Globus pallidus (tissue), 1 donor: Measurements from ENCODE around the gene MAML3.
A peak's percentile ranks its signal among the peaks of the same experiment; 100 is the strongest.
"Not testable (repeated sequence)": the region's sequence is repeated elsewhere in the genome, so short reads cannot be mapped to it uniquely, and the experiment has no call there.

Experiments
- DNase-seq: peaks from one replicate; pipeline ENCODE4 v3.0.0-alpha.2; 2015; ENCODE audit warnings: low spot score

Gene MAML3

DNA sequence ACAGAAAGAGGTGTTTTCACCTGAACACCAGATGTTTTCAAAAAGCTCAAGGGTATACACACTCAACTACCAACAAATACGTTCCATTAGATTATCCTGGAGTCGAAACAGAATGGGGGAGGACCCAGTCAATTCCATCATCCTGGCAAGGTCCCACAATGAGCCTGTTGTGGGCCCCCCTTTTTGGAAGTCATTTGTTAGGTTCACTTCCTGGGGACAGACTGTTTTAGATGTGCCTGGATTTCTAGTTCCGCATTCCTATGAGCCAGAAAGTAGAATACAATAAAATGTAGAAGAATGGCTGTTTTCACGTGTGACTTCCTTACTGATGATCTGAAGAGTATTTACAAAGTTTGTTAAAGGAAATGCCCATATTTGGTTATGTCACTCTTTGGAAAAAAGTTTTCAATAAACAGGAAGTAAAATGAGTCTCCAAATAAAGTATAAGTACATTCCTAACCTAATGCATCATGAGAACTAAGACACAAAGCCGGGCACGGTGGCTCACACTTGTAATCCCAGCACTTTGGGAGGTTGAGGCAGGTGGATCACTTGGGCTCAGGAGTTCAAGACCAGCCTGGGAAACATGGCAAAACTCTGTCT, 192.5 kb downstream of the MAML3 start:
- no peak for DNase-seq

DNA sequence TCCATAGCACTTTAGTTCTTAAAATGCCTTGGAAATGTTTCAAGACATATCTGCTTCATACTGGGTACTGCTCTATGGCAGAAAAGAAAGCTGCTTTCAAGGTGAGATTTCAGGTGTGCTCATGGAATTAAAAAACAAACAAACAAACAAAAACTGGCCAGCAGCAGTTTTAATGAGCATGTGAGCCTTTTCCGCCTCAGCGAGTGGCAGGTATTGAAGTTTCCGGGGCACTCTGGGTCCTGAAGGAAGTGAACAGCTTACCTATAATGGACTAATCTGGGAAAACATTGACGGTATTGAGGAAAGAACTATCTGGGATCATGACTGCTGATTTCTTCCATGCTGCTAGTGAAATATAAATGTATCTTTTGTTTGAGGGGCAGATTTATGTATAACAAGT, 194.6 kb downstream of the MAML3 start:
- no peak for DNase-seq

GRCh38 chr4:139958739-139959098, 195.3 kb downstream of the MAML3 start:
- peak; percentile 81 for DNase-seq

DNA sequence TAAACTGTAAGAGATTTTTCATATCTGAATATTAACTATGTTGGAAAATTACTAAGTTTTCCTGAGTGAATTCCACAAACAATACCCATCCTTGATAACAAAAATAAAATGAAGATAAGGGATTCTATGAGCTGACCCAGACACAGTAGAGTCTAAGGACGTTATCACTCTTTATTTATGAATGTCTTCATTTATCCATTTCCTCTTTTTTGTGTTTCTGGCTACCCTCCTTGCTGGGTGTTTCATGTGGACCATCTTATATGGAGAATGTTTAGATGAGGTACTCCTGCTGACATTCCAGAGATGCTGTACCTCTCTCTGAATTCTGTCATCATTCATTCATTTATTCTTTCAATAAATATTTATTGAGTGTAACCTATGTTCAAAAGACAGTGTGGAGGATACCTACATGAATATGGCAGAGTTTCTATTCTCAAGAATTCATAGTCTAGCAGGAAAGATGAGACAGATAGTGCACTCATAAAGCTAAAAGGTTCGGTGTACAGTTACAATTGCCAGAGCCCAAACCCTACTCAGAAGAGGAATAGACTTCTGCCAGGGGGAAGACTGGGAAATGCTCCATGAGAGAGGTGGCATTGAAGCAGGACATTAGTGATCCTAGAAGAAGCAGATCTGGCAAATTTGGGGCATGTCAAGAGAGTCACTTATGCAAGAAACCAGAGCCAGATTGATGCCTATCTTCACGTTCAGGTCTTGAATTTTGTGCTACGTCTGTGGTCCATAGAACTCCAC, 195.8 kb downstream of the MAML3 start:
- DNase-seq = no peak

DNA sequence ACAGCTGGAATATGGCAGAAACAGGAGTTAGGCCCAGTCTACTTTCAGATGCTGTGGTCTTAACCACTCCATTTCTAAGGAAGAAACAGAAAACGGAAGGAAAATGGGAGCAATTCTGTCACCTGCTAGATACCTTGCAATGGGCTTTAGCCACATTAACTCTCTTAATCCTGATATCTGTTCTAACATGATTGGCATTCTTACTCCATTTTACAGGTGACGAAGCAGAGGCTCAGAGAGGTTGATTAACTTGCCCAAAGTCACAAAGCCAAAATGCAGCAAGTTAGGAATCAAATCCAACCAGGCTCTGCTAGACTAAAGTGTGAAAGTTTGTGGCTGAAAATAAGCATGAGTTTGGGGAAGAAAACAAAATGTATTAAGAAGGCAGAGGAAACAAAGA, 196.9 kb downstream of the MAML3 start:
- DNase-seq = no peak

DNA sequence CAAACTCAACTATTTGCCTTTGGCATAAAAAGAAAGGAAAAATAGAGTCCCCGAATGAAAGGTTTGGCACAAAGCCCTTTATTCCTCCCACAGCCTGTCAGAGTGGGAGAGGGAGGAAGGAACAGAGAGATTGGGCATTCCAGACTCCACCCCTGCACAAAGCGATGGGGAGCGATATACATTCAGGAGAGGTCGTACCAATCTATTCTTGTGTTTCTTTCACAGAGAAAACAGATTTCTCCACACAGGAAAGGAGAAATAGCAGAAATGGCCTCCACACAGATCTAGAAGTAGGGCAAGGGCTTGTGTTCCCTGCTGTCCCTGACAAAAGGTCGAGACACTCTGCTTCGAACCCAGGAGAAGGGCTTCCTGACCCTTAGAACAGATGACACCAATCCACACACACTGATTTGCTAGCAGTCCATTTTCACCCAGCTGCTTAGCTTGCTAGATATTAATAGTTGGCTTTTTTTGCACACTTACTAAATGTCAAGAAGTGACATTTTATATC, 197.4 kb downstream of the MAML3 start:
- DNase-seq = no peak

DNA sequence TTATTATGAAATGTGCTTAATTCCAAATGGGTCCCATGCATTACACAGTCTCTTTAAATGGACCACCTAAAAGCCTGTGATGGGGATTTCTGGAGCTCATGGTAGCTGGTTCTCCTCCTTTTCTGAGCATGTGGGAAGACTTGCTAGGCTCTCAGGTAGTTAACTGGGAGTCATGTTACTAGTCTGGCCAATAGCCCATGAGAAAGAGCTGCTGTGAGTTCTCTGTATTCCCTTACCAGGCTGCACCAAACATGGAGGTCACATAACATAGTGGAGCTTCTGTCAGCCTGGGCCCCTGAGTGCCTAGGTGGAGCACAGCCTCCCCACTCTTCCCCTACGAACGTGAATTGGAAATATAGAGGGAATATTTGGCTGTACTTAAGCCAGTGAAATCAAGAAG, 198.4 kb downstream of the MAML3 start:
- DNase-seq = no peak

- no peak for DNase-seq
Measured at GRCh38 chr4:139954512-139954911, 199.5 kb downstream of the MAML3 start.

DNA sequence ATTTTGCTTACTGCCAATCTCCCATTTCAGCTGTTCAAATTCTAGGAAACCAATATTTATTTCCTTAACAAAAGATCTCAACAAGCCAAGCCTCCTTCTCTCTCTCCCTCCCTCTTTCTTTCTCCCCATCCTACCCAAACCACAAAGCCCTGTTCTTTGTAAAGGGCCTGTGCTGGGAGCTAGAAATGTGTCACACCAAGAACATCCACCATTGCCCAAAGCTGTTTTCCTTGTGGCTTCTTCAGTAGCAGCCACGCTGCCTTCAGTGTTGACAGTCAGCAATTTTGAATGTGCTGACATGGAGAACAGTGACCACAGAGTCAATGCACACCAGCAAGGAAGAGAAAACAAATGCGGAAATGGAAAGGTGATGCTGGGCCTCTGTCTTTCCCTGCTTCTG, 203.0 kb downstream of the MAML3 start:
- DNase-seq = no peak

GRCh38 chr4:139950568-139950967, 203.4 kb downstream of the MAML3 start:
- DNase-seq = no peak

GRCh38 chr4:139944916-139945315, 209.1 kb downstream of the MAML3 start:
- not testable (repeated sequence) for DNase-seq

GRCh38 chr4:139943277-139943676, 210.7 kb downstream of the MAML3 start:
- no peak for DNase-seq

- no peak for DNase-seq
Measured at GRCh38 chr4:139942241-139942640, 211.7 kb downstream of the MAML3 start.

DNA sequence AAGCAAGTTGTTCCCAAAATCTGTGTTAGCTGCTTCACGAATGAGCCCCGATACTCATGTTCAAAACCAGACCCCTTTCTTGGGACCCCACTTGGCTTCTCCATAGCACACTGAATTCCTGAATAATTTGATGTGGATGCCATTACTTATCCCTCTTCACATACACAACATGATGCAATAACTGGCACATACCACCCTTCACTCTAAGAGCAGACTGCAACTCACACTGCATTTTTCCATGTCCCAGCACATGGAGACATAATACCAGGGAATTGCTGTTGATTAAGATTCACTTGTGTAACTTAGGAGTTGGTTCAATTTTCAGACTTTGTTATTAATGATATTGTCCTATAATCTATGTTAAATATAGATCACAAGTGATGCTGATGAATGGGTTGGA, 213.4 kb downstream of the MAML3 start:
- no peak for DNase-seq

DNA sequence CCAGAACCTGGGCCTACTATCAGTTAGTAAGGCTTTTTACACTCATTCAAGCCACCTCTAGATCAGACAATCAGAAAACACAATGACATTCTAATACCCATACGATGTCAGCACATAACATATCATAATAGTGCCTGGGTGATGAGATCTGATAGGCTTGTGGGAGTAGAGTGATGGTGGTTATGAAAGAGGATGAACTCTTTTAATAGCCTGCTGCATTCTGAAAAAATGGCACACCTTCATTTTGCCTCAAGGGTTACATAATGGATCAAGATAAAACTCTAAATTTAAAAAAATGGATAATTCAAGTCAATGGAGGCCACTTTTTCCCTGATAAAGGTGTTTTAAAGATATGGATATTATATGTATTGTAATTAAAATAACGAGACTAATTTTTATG, 215.6 kb downstream of the MAML3 start:
- no peak for DNase-seq

GRCh38 chr4:139935911-139936310, 218.1 kb downstream of the MAML3 start:
- DNase-seq = no peak

DNA sequence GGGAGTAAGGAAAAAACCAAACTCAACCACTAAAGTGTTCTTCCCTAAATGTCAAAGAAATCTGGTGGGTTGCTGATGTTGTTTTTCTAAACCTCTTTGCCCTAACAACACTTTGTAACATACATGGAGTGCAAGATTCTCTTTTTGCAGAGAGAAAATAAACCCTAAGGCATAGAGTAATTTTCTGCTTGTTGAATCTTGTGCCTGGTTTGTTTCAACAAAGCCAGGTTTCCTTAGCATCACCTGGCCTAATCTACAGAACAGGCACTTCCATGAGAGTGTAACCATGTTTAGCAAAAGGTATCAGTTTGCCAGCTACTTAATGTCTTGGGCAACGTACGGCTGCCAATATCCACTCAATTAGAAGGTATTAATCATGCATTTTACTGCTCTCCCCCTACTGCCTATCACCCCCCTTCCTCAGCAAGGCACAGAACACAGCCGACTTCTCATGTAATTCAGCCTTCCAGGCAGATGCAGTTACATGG, 219.2 kb downstream of the MAML3 start:
- no peak for DNase-seq

DNA sequence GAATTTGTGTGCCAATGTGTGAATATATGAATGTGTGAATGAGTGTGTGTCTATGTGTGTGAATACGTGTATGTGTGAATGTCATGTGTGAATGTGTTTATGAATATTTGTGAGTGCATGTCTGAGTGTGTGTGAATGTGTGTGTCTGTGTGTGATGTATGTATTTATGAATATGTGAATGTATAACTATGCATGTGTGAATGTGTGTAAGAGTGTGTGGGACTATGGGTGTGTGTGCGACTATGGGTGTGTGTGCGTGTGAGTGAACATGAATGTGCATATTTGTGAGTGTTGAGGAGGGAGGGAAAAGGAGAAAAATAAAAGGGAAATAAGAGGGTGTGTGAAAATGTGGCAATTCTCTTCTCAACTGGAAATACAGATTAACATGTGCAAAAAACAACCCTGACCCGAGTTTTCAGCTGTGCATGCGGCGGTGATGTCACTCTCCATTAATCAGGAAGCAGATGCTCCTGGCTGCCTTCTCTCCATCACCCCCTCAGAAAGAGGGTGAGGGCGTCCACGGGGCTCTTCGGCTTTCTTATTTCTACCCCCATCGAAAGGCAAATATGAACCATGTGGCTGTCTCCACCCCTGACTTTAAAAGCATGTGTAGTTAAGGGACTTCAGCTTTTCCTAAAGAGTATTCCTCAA, 219.8 kb downstream of the MAML3 start:
- DNase-seq = no peak

DNA sequence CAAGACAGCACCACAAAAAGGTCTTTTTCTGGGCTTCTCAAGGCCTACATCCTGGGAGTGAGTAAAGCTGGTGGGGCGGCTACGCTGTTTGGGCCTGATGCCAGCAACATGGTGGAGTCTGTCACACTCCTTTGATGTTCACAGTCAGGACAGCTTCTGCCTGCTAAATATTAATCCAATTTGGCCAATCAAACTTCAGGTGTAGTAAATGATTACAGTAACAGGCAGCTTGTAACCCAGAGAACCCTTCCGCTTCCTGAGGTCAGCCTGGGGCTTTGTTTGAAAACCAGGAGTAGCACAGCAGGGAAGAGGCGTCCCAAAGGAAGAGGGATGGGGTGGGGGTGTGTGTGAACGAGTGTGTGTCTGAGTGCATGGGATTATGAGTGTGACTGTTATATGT, 220.4 kb downstream of the MAML3 start:
- no peak for DNase-seq

DNA sequence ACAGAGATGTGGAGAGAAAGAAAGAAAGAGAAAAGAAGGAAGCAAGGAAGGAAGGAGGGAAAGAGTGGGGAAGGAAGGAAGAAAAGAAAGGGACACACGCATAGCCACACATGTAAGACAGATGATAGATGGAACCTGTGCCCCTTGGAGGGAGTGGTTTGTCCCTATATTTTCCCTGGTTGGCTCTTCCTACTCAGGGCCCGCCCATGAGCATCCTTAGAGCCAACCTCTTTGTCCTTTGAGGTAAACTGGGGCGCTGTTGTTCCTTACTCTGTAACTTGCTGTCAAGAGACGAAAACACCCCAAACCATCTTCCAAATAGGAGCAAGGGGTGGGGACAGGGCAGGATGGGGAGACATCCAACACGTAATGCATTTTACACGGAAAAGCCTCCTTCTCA, 220.9 kb downstream of the MAML3 start:
- no peak for DNase-seq

- no peak for DNase-seq
Measured at GRCh38 chr4:139924782-139925181, 229.2 kb downstream of the MAML3 start.

DNA sequence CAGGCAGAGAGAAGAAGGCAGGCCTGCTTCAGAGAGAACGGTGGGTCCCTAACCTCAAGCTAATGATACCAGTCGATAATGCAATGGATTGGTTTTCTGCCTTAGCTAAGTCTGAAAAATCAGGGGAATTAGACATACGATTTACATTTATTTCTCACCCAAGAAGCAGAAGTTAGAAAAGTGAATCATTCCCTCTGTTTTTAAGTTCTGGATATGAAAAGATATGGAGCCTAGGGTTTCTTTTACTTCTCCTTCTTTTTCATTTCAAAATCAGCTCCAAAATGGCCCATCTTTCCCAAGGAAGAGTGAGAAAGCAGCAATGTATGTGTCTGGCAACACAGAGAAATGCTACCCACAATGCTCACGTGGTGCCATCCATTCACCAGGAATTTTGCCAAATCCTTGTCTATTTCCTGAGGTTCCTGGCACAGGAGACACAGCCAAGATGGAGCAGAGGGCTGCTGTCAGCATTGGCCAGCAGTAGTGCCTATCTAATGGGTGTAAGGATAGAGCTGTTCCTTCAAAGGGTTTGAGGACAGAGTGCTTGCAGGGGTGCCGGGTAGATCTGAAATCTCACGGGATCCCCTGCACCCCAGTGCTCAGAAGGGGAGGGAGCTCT, 231.5 kb downstream of the MAML3 start:
- DNase-seq = no peak
